ENCODE results near the gene USP35.

DNA sequence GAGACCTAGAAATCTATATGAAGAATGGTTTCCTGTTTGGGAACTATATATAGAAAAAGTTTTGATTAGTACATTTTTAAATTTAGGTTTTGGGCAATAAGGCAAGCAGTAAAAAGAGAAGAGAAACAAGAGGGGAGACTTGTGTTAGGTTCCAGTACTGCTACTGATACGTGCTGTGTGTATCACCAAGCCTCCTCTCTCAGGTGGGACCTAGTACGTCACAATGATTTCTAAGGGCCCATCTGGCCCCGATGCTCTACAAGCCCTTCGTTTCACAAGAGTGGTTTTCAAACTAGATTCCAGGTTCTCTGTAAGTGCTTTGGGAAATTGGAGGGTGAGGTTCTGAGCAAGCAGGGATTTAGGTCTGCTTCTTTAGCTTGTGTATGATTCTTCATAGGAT lies 39.2 kb downstream of the USP35 start:
- no peak for TF ChIP-seq EZH2 (IDR thresholded peaks at IDR 0.05; ENCODE audit: borderline replicate concordance, low read length)
- TF ChIP-seq, protein P1, sequence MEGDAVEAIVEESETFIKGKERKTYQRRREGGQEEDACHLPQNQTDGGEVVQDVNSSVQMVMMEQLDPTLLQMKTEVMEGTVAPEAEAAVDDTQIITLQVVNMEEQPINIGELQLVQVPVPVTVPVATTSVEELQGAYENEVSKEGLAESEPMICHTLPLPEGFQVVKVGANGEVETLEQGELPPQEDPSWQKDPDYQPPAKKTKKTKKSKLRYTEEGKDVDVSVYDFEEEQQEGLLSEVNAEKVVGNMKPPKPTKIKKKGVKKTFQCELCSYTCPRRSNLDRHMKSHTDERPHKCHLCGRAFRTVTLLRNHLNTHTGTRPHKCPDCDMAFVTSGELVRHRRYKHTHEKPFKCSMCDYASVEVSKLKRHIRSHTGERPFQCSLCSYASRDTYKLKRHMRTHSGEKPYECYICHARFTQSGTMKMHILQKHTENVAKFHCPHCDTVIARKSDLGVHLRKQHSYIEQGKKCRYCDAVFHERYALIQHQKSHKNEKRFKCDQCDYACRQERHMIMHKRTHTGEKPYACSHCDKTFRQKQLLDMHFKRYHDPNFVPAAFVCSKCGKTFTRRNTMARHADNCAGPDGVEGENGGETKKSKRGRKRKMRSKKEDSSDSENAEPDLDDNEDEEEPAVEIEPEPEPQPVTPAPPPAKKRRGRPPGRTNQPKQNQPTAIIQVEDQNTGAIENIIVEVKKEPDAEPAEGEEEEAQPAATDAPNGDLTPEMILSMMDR (conservative IDR thresholded peaks at IDR 0.05 in 1 of 2, IDR thresholded peaks at IDR 0.05 in 1 of 2; ENCODE audit: extremely low read depth in 1 of 2, insufficient read depth in 1 of 2, low read depth in 1 of 2, low read length in 2 of 2): no peak
